Keratinocyte (primary cell): ENCODE data around the gene COTL1. TPM values are rescaled to one million over a fixed set of nuclear protein-coding genes. Genes with fewer than 3 reads are reported as not detected.

Source experiments
- DNase-seq: peaks from one replicate; pipeline ENCODE4 v3.0.0-alpha.2; 2011; ENCODE audit warnings: low read depth, missing footprints, low spot score
- FAIRE-seq: peaks from 2 replicates; lab custom pipeline; 2011; peaks lifted over from hg19 to GRCh38; lab: Jason Lieb, UNC
- H2AFZ ChIP-seq: 2 replicates; pipeline ENCODE4 v1.6.0; 2012; ENCODE audit warnings: low read length, control low read depth, inconsistent platforms; ENCODE audit not compliant: control insufficient read depth
- H3K27ac ChIP-seq: 2 replicates; pipeline ENCODE4 v1.5.1; 2011; ENCODE audit warnings: low read length; ENCODE audit not compliant: control insufficient read depth, insufficient read depth
- H3K27me3 ChIP-seq: 3 replicates; pipeline ENCODE4 v1.6.0; 2011; ENCODE audit warnings: low read length; ENCODE audit not compliant: control insufficient read depth, insufficient read depth; ENCODE audit errors: extremely low read depth
- H3K36me3 ChIP-seq, 2 experiments: 2 replicates in 1 of 2; 3 replicates in 1 of 2; pipeline ENCODE4 v1.5.1; 2011; ENCODE audit warnings: low read length in 2 of 2, mild to moderate bottlenecking in 1 of 2; ENCODE audit not compliant: control insufficient read depth in 2 of 2, insufficient read depth in 2 of 2; ENCODE audit errors: extremely low read depth in 1 of 2
- H3K4me1 ChIP-seq: 3 replicates; pipeline ENCODE4 v1.5.1; 2011; ENCODE audit warnings: low read length; ENCODE audit not compliant: control insufficient read depth, insufficient read depth; ENCODE audit errors: extremely low read depth
- H3K4me2 ChIP-seq: 3 replicates; pipeline ENCODE4 v1.6.0; 2011; ENCODE audit warnings: low read depth, low read length; ENCODE audit not compliant: control insufficient read depth, insufficient read depth; ENCODE audit errors: extremely low read depth
- H3K4me3 ChIP-seq, 3 experiments: fragments of 200-600 bp in 1 of 3; sonication (generic) in 1 of 3; 2 replicates in 2 of 3; 3 replicates in 1 of 3; pipeline ENCODE4 v1.5.1; 2011 to 2016; ENCODE audit warnings: low read length in 3 of 3, mild to moderate bottlenecking in 3 of 3, control low read depth in 2 of 3, inconsistent platforms in 1 of 3, low read depth in 1 of 3, mixed read lengths in 1 of 3, mixed run types in 1 of 3, moderate library complexity in 1 of 3; ENCODE audit not compliant: control insufficient read depth in 2 of 3, insufficient read depth in 2 of 3; ENCODE audit errors: extremely low read depth in 1 of 3
- H3K79me2 ChIP-seq: 2 replicates; pipeline ENCODE4 v1.6.0; 2012; ENCODE audit warnings: low read length; ENCODE audit not compliant: control insufficient read depth, insufficient read depth
- H3K9ac ChIP-seq: 3 replicates; pipeline ENCODE4 v1.6.0; 2011; ENCODE audit warnings: low read length; ENCODE audit not compliant: control insufficient read depth, insufficient read depth; ENCODE audit errors: extremely low read depth
- H3K9me1 ChIP-seq: 3 replicates; pipeline ENCODE4 v1.6.0; 2011; ENCODE audit warnings: low read length; ENCODE audit not compliant: control insufficient read depth, insufficient read depth; ENCODE audit errors: extremely low read depth
- H3K9me3 ChIP-seq: 2 replicates; pipeline ENCODE4 v1.5.1; 2012; ENCODE audit warnings: low read depth, low read length; ENCODE audit not compliant: control insufficient read depth
- H4K20me1 ChIP-seq: 3 replicates; pipeline ENCODE4 v1.6.0; 2011; ENCODE audit warnings: low read length; ENCODE audit not compliant: control insufficient read depth, insufficient read depth; ENCODE audit errors: extremely low read depth
- EZH2 ChIP-seq: IDR thresholded peaks from one replicate; pipeline ENCODE4 v1.6.1; 2012; ENCODE audit warnings: inconsistent platforms, mild to moderate bottlenecking, low read length, moderate library complexity
- dilution Hi-C: fragments of 300-500 bp; cut with MboI; formaldehyde crosslinking; loops from one replicate; pipeline ENCODE4 v1.7.0; 2020; ENCODE audit warnings: low sequenced_read_pairs; ENCODE audit not compliant: extremely low pct_ligation_motif_present
- polyA plus RNA-seq, 5 experiments: library from polyadenylated mRNA; depleted of rRNA in 3 of 5; stranded (reverse) in 3 of 5; stranded (forward) in 1 of 5; unstranded in 1 of 5; fragments of >200 nt; gene quantifications; 1 replicate in 1 of 5; 2 replicates in 3 of 5; 3 replicates in 1 of 5; pipeline versions ENCODE4 v1.2.1 to v1.2.3, GENCODE V29; 2011 to 2012; ENCODE audit warnings: missing spikeins in 2 of 5, low read depth in 1 of 5, low replicate concordance in 1 of 5
- TF ChIP-seq, protein P1 (sequence below), 3 experiments: IDR thresholded peaks in 1 of 3; conservative IDR thresholded peaks in 1 of 3; optimal IDR thresholded peaks in 1 of 3; 2 replicates in 2 of 3; 3 replicates in 1 of 3; pipeline versions ENCODE3 to v1.5.1; 2011; ENCODE audit warnings: low read length in 3 of 3, mild to moderate bottlenecking in 3 of 3, moderate library complexity in 2 of 3, control low read depth in 1 of 3, inconsistent platforms in 1 of 3; ENCODE audit not compliant: insufficient read depth in 2 of 3; ENCODE audit errors: extremely low read depth in 1 of 3

Gene COTL1
- polyA plus RNA-seq, 1 donor (not counting 4 experiments of a cell fraction or from before 2014, with no cell fraction given) = 116 TPM

DNA sequence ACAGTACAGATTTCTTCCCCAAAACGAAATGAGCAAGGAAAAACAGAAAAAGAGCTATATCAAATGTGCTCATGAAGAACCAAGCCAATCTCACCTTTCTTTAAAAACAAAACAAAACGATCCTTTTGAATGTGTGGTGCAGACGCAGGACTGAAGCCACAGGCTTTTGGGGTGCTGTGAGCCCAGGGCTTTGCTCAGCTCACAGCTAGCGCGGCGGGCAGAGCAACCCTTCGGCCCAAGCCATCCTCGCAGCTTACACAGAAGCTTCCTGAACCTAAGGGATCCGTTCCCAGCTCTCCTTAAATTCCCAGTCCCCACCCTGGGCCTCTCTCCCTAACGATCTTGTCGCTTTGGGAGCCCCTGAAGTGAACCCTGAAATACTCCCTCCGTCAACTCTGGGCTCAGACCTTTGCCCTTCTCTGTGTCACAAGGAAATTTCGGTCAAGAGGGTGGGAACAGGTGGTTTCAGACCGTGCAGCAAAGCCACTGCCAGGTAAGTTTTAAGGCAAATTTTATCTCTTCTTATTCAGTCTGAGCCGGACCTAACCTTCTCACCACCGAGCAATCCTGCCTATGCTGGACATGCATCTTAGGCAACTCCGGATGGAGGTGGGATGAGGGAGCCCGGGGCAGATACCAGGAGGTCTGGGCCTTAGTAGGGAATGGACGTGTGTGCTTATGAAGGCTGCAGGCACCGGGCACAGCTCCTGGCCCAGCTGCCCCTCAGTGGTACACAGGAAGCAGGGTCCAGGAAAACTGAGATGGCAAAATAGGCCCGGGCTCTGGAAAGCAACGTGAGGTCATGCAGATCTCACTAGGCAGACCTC lies 52.0 kb downstream of the COTL1 start:
- Histone ChIP-seq H3K4me3 (no peak overlapping the region), H4K20me1 (peaks cover 8% of the 10 kb centered on the region)
- dilution Hi-C loops = no loop called here

GRCh38 chr16:84563786-84564420 lies 54.0 kb downstream of the COTL1 start:
- Histone ChIP-seq H3K79me2 (peaks cover 12% of the 10 kb centered on the region), H3K9ac (no peak overlapping the region), H4K20me1 (peaks cover 12% of the 10 kb centered on the region), H3K9me3 (no peaks in the 10 kb centered on the region), H3K36me3 (peaks cover 17 to 19% of the 10 kb centered on the region in 2 experiments), H3K4me3 (no peak overlapping the region), H2AFZ (no peak overlapping the region), H3K27ac (no peak overlapping the region), H3K4me1 (peaks cover 4% of the 10 kb centered on the region), H3K4me2 (no peak overlapping the region), H3K27me3 (no peaks in the 10 kb centered on the region), H3K9me1 (peaks cover 2% of the 10 kb centered on the region)
- TF ChIP-seq EZH2 = no peak
- TF ChIP-seq, protein P1, sequence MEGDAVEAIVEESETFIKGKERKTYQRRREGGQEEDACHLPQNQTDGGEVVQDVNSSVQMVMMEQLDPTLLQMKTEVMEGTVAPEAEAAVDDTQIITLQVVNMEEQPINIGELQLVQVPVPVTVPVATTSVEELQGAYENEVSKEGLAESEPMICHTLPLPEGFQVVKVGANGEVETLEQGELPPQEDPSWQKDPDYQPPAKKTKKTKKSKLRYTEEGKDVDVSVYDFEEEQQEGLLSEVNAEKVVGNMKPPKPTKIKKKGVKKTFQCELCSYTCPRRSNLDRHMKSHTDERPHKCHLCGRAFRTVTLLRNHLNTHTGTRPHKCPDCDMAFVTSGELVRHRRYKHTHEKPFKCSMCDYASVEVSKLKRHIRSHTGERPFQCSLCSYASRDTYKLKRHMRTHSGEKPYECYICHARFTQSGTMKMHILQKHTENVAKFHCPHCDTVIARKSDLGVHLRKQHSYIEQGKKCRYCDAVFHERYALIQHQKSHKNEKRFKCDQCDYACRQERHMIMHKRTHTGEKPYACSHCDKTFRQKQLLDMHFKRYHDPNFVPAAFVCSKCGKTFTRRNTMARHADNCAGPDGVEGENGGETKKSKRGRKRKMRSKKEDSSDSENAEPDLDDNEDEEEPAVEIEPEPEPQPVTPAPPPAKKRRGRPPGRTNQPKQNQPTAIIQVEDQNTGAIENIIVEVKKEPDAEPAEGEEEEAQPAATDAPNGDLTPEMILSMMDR (optimal IDR thresholded peaks at IDR 0.05 in 1 of 3, IDR thresholded peaks at IDR 0.05 in 1 of 3, conservative IDR thresholded peaks at IDR 0.05 in 1 of 3; ENCODE audit: extremely low read depth in 1 of 3, insufficient read depth in 2 of 3, low read length in 3 of 3) = no peak
- FAIRE-seq (no peak), DNase-seq (no peak)
- dilution Hi-C loops = no loop called here

More for the DNA sequence above, 52.0 kb downstream of the COTL1 start:
- Histone ChIP-seq H3K79me2 (peaks cover 24% of the 10 kb centered on the region), H3K4me2 (no peak overlapping the region), H3K27ac (no peak overlapping the region), H3K27me3 (no peaks in the 10 kb centered on the region), H2AFZ (no peak overlapping the region), H3K9me1 (no peaks in the 10 kb centered on the region), H3K9me3 (no peaks in the 10 kb centered on the region), H3K36me3 (peaks cover 17 to 29% of the 10 kb centered on the region in 2 experiments), H3K9ac (no peak overlapping the region), H3K4me1 (no peaks in the 10 kb centered on the region)
- no peak for TF ChIP-seq EZH2
- TF ChIP-seq, protein P1 (optimal IDR thresholded peaks at IDR 0.05 in 1 of 3, IDR thresholded peaks at IDR 0.05 in 1 of 3, conservative IDR thresholded peaks at IDR 0.05 in 1 of 3; ENCODE audit: extremely low read depth in 1 of 3, insufficient read depth in 2 of 3, low read length in 3 of 3) = no peak
- FAIRE-seq = no peak
- DNase-seq = no peak
